Gastroesophageal sphincter (tissue), 4 donors: Measurements from ENCODE around the gene S1PR2. TPM values are rescaled to one million over a fixed set of nuclear protein-coding genes. Genes with fewer than 3 reads are reported as not detected.
"Not testable (repeated sequence)": the region's sequence is repeated elsewhere in the genome, so short reads cannot be mapped to it uniquely, and the experiment has no call there.

Source experiments
- ATAC-seq: fragments of 150-250 bp; one replicate; pipeline ENCODE4 v1.9.1; 2016; ENCODE audit warnings: mild to moderate bottlenecking, moderate library complexity
- H3K27ac ChIP-seq, 4 donors: fragments of 200-600 bp; sonication (generic) in 3 of 4; 1 replicate in 3 of 4; 2 replicates in 1 of 4; pipeline ENCODE4 v1.5.1; 2016 to 2019
- H3K27me3 ChIP-seq: fragments of 200-600 bp; sonication (generic); one replicate; pipeline ENCODE4 v1.5.1; 2019
- H3K36me3 ChIP-seq, 2 donors: fragments of 200-600 bp; sonication (generic); one replicate each; pipeline ENCODE4 v1.5.1; 2019; ENCODE audit warnings: control low read depth in 1 of 2
- H3K4me1 ChIP-seq, 3 donors: fragments of 200-600 bp; sonication (generic); 1 replicate in 2 of 3; 2 replicates in 1 of 3; pipeline ENCODE4 v1.5.1; 2016 to 2019; ENCODE audit warnings: control low read depth in 2 of 3
- H3K4me3 ChIP-seq, 2 donors: fragments of 200-600 bp; sonication (generic); one replicate each; pipeline ENCODE4 v1.5.1; 2019; ENCODE audit warnings: mild to moderate bottlenecking in 1 of 2, moderate library complexity in 1 of 2
- H3K9me3 ChIP-seq, 3 donors: fragments of 200-600 bp; sonication (generic); one replicate each; pipeline ENCODE4 v1.5.1; 2017 to 2019; ENCODE audit warnings: control low read depth in 2 of 3
- EP300 ChIP-seq: sonication (generic); formaldehyde crosslinking; IDR thresholded peaks from one replicate; pipeline ENCODE4 v1.6.1; 2017; ENCODE audit warnings: antibody characterized with exemption, mild to moderate bottlenecking
- POLR2A ChIP-seq, 2 donors: fragments of 450-650 bp; IDR thresholded peaks; one replicate each; pipeline ENCODE4 v1.6.1; 2017; ENCODE audit warnings: antibody characterized with exemption in 2 of 2, mild to moderate bottlenecking in 2 of 2, moderate library complexity in 1 of 2
- POLR2AphosphoS5 ChIP-seq: sonication (generic); formaldehyde crosslinking; IDR thresholded peaks from one replicate; pipeline ENCODE4 v1.6.1; 2017; ENCODE audit warnings: antibody characterized with exemption
- WGBS, 2 donors: methylation state at CpG; one replicate each; pipeline ENCODE4 v1.1.5; 2018; ENCODE audit warnings: low coverage in 1 of 2; 5-methylcytosine and 5-hydroxymethylcytosine counted together
- total RNA-seq, 4 donors: library from RNA; depleted of rRNA; stranded (reverse); fragments of >200 nt; gene quantifications; one replicate each; pipeline ENCODE4 v1.1.0, GENCODE V29; 2016
- TF ChIP-seq, protein P1 (sequence below), 4 experiments: fragments of 200-600 bp in 2 of 4; fragments of 450-650 bp in 2 of 4; sonication (generic) in 1 of 4; IDR thresholded peaks; one replicate each; pipeline ENCODE4 v1.5.1; 2017 to 2019; ENCODE audit warnings: antibody characterized with exemption in 4 of 4, mild to moderate bottlenecking in 2 of 4, moderate library complexity in 2 of 4

S1PR2 gene
- total RNA-seq, 4 donors from 2014 or later = 7.5 to 24.5 (median 16.7) TPM

DNA sequence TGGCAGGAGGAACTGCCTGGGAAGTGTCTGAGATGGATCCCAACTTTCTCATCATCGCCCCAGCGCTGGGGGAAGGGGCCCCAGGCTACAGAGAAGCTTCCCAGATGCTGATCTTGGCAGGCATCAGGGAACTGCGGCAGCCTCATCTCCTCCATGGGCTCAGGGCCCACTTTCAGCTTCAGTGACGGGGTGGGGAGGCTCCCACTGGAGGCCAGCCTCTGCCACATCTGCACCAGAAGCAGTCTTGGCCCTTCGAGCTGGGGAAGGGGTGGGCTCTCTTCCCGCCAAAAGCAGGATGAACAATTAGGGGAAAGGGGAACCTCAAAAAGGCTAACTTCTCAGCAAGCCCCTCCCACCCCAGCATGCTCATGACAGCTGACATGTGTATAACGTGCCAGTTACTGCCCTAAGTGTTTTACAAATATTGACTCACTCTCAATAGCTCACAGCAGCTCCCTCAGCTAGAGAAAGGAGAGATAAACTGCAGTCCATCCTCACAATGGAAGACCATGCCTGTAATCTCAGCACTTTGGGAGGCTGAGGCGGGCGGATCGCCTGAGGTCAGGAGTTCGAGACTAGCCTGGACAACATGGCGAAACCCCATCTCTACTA, 7.1 kb upstream of the S1PR2 start:
- Histone ChIP-seq H3K27me3 (no peaks in the 10 kb centered on the region), H3K4me3 (no peak overlapping the region), H3K4me1 (peaks cover 0 to 23% (median 0%) of the 10 kb centered on the region in 3 donors), H3K36me3 (no peaks in the 10 kb centered on the region), H3K27ac (peak overlapping the region in 3 of 4 donors; percentile 61 to 78 (median 71)), H3K9me3 (no peaks in the 10 kb centered on the region)
- 55 to 79% methylated on average over 5 of the region's 12 CpGs for whole genome bisulfite sequencing, 2 donors
- peak; percentile 87 for ATAC-seq
- TF ChIP-seq, protein P1, sequence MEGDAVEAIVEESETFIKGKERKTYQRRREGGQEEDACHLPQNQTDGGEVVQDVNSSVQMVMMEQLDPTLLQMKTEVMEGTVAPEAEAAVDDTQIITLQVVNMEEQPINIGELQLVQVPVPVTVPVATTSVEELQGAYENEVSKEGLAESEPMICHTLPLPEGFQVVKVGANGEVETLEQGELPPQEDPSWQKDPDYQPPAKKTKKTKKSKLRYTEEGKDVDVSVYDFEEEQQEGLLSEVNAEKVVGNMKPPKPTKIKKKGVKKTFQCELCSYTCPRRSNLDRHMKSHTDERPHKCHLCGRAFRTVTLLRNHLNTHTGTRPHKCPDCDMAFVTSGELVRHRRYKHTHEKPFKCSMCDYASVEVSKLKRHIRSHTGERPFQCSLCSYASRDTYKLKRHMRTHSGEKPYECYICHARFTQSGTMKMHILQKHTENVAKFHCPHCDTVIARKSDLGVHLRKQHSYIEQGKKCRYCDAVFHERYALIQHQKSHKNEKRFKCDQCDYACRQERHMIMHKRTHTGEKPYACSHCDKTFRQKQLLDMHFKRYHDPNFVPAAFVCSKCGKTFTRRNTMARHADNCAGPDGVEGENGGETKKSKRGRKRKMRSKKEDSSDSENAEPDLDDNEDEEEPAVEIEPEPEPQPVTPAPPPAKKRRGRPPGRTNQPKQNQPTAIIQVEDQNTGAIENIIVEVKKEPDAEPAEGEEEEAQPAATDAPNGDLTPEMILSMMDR (IDR thresholded peaks at IDR 0.05) = no peak
- TF ChIP-seq POLR2A (IDR thresholded peaks at IDR 0.05) (no peak), POLR2AphosphoS5 (peak; percentile 24), EP300 (no peak)

DNA sequence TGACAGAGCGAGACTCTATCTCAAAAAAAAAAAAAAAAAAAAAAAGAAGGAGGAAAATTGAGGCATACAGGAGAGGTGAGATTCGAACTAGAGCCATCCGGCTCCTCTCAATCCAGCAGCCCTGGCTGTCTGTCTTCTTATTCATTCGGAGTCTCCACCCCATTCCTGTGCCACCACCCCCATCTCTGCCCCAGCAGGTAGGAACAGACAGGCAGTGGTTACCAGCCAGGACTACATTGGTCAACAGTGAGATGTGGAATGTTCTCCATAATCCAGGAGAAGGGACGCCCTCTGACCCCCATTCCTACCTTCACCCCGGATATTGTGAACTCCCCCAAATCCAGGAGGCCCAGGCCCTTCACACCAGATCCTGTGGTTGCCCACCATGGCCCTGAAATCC, 6.6 kb upstream of the S1PR2 start:
- no peak overlapping the region for H3K4me3 ChIP-seq
- peaks cover 0 to 23% (median 0%) of the 10 kb centered on the region in 3 donors for H3K4me1 ChIP-seq
- no peaks in the 10 kb centered on the region for H3K9me3 ChIP-seq
- TF ChIP-seq EP300 (no peak), POLR2AphosphoS5 (no peak), POLR2A (IDR thresholded peaks at IDR 0.05) (no peak)
- TF ChIP-seq, protein P1 (IDR thresholded peaks at IDR 0.05) = no peak
- no peaks in the 10 kb centered on the region for H3K27me3 ChIP-seq
- H3K27ac ChIP-seq = peak overlapping the region in 3 of 4 donors; percentile 61 to 78 (median 71)
- H3K36me3 ChIP-seq = no peaks in the 10 kb centered on the region
- WGBS, 2 donors = 57 to 77% methylated on average over 3 to 5 of the region's 6 CpGs
- peak; percentile 28 for ATAC-seq

DNA sequence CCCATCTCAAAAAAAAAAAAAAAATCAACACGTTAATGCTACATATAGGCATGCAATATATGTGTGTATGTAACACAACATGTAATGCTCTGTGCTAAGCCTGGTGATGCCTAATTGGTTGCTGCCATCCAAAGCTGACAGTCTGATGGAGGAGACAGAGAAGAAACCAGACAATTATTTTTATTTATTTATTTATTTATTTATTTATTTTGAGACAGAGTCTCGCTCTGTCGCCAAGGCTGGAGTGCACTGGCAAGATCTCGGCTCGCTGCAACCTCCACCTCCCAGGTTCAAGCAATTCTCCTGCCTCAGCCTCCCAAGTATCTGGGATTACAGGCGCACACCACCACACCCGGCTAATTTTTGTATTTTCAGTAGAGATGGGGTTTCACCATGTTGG, 4.3 kb upstream of the S1PR2 start:
- not testable (repeated sequence) for H3K4me3 ChIP-seq, H3K36me3 ChIP-seq, H3K27me3 ChIP-seq, H3K9me3 ChIP-seq, ATAC-seq
- 81 to 100% methylated on average over 2 to 6 of the region's 7 CpGs for WGBS, 2 donors
- Histone ChIP-seq H3K27ac (peak overlapping the region in 3 of 4 donors; percentile 61 to 80 (median 71)), H3K4me1 (peaks cover 0 to 36% (median 0%) of the 10 kb centered on the region in 3 donors)

DNA sequence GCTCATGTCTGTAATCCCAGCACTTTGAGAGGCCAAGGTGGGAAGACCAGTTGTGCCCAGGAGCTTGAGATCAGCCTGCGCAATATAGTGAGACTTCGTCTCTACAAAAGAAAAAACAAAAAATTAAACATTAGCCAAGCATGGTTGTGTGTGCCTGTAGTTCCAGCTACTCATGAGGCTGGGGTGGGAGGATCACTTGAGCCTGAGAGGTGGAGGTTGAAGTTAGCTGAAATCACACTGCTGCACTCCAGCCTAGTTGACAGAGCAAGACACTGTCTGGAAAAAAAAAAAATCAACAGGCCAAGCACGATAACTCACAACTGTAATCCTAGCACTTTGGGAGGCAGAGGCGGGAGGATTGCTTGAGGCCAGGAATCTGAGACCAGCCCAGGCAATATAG, 3.9 kb upstream of the S1PR2 start:
- H3K27me3 ChIP-seq = no peaks in the 10 kb centered on the region
- 65% methylated on average over 4 of the region's 4 CpGs; no CpG with 5 or more reads in 1 of the 2 donors for WGBS, 2 donors
- H3K4me1 ChIP-seq = peaks cover 0 to 40% (median 0%) of the 10 kb centered on the region in 3 donors
- no peaks in the 10 kb centered on the region for H3K36me3 ChIP-seq
- no peaks in the 10 kb centered on the region for H3K9me3 ChIP-seq
- ATAC-seq = no peak
- no peak overlapping the region for H3K4me3 ChIP-seq
- TF ChIP-seq POLR2AphosphoS5 (no peak), POLR2A (IDR thresholded peaks at IDR 0.05) (no peak), EP300 (no peak)
- TF ChIP-seq, protein P1 (IDR thresholded peaks at IDR 0.05) = no peak
- peak overlapping the region in 1 of 4 donors; percentile 71 for H3K27ac ChIP-seq

DNA sequence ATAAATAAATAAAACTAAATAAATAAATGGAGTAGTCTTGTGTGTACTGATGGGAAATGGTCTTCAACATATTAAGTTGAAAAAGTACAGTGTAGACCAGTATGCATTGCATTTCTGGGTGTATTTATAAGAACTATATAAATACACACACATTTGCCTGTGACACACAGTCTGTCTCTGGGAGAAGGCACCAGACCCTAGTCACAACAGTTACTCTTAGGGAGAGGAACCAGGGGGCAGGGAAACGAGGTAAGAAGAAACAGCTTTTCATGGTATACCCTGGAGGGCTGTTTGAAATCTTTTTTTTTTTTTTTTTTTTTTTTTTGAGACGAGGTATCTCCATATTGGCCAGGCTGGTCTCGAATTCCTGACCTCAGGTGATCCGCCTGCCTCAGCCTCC, 2.8 kb upstream of the S1PR2 start:
- Histone ChIP-seq H3K9me3 (no peaks in the 10 kb centered on the region), H3K27ac (no peak overlapping the region), H3K4me3 (no peak overlapping the region), H3K36me3 (no peaks in the 10 kb centered on the region), H3K27me3 (no peaks in the 10 kb centered on the region), H3K4me1 (peaks cover 0 to 51% (median 8%) of the 10 kb centered on the region in 3 donors)
- TF ChIP-seq POLR2A (IDR thresholded peaks at IDR 0.05) (no peak), POLR2AphosphoS5 (no peak), EP300 (no peak)
- TF ChIP-seq, protein P1 (IDR thresholded peaks at IDR 0.05) = no peak
- ATAC-seq = no peak
- 53 to 80% methylated on average over 2 to 4 of the region's 4 CpGs for WGBS, 2 donors
